GM18951 (cell line): ENCODE measurements around the gene CDKN2B-AS1.

Experiments used
- POLR2A ChIP-seq: IDR thresholded peaks from 4 replicates; pipeline ENCODE4 v1.6.1; 2011; ENCODE audit warnings: mild to moderate bottlenecking; ENCODE audit not compliant: insufficient read length, insufficient read depth; ENCODE audit errors: extremely low read depth
- in situ Hi-C: fragments of 300-500 bp; cut with MboI; formaldehyde crosslinking; loops from one replicate; pipeline ENCODE4 v1.12.0; 2022; ENCODE audit warnings: low sequenced_read_pairs, mixed read lengths, inconsistent platforms; ENCODE audit not compliant: unreplicated experiment

Gene CDKN2B-AS1

DNA sequence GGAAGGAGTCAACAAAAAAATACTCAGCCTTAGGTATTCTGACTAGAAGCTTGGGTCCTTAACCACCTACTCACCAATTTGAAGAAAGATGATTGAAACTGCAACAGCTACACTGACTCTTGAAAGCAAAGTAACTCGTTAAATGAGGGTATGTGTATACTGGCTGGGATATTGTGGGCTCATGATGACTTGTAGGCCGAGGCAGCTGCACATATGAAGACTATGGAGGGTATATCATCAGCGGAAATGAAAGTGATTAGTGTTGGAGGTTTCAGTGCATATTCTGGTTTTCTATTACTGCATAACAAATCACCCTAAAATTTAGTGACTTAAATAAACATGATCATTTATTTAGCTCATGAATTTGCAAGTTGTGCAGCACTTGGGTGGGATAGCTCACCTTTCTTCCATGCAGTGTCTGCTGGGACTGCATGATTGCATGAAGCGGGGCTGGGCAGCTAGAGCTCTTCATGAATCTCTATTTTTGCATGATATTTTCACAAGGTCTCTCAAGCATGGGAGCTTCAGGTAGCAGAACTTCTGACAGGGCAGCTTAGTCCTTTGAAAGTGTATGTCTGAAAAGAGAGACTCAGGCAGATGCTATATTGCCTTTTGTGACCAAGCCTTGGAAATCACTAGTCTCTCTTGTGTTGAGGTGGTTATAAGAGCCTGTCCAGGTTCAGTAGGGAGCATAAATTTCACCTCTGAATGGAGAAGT, 110.6 kb downstream of the CDKN2B-AS1 start:
- no peak for TF ChIP-seq POLR2A
- in situ Hi-C loops = no loop called here

DNA sequence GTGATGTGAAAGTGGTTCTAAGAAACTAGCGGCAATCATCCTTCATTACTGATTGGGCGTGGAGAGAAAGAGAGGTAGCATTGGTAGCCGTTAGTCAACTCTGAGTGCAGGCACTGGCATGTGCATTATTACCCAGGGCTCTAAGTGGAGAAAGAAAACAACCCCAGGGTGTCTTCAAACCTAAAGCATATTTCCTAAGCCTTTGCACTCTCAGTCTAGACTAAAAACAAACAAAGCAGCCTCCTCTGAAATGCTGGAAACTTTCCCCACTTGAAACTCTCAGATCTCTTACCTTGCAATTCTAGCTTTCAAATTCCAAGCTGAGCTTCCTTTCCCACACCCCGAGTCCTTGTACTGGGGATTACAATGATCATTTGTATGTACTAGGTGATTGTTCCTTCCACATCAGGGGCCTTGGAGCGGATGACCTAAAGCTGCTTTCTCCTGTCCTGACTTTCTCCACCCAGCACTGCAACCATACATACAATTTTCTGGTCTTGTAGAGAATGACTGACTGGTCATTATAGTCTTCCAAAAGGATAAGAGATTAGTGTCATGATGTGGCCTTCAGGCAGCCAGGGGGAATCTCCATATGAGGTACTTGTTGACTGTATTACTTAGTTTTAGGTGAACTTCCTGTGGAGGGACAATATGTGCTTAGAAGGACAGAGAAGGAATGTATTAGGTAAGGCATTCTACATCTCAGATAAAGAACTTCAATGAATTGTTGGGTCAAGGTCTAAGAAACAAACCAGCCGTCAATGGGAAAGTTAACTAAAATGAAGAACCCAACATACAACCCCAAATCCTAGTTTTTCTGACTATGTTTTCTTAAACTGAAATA, 112.8 kb downstream of the CDKN2B-AS1 start:
- no peak for TF ChIP-seq POLR2A
- in situ Hi-C loops = no loop called here

DNA sequence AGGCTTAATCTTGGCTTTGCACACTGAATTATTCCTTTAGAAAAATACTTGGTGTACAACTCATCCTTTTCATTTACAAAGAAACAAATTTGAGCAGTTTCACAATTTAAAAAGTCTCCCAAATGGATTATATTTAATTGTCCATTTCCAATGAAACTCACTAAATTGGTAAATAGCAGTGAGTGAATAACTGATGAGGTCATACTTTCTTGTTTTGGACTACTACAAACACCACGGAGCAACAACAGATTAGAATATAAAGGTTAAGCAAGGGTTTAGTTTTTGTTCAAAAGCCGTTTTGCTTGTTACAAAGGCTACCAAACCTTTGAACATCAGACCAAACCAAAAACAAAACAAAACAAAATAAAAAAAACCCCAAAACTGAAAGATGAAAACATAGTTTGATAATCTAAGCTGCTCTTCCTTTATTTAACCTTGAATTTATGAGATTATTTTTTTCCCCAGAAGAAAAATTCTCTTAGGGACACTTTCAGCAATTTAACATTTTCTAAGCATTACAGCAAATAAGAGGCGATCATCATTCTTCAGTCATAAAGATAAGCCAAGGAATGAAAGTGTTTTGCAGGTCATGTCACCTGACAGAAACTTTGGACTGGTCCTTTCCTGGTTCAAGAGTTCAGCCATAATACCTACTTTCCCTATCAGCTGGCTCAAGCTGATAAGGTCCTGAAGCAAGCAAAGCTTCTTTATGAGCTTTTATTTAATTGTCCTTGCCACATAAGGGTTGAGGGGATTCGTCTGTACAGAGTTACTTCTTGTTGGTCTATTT, 114.2 kb downstream of the CDKN2B-AS1 start:
- no peak for TF ChIP-seq POLR2A
- in situ Hi-C loops = no loop called here

DNA sequence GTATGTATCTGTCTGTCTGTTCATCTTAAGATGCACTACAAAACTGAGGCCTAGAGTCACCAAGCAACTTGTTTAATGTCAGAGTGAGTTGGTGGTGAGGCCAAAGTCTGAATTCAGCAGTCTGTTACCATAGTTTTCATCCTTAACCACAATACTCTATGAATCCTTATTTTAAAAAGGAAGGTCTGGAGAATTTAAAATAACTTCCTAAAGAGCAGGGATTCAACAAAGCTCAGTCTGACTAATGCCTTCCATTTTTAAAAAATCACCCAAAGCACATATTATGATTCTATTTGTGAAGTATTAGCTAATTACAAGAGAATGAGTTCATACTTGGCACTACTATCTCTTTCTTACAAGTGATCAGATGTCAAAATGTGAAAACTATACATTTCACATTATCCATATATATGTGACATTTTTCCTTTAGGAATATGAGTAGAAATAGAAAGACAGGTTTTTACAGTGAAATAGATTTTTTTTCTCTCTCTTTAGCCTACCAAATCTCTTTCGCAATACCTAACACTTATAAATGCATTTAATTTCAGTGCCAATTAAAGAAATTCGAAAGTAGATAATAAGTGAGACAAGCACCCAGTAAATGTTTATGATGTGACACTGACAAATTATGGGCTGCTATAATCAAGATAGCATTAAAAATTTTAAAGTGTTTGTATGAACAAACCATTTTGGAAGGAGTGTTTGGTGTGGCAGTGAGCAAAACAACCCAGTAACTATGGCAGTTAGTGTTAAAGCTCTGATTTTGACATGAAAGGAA, 116.8 kb downstream of the CDKN2B-AS1 start:
- TF ChIP-seq POLR2A = no peak
- in situ Hi-C loops = no loop called here

DNA sequence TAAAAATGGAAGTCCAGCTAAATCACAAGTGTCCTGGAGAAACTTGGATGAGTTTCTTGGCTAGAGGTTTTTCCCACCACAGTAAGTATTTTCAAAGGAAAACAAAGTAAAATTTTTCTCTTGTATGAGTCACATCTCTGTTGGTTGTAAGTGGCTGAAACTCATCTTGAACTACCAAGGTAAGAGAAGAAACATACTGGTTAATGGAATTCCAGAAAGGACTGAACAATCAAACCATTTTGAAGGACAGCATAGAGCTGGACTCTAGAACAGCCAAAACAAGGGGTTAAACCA, 117.3 kb downstream of the CDKN2B-AS1 start:
- in situ Hi-C loops = no loop called here
- no peak for TF ChIP-seq POLR2A

DNA sequence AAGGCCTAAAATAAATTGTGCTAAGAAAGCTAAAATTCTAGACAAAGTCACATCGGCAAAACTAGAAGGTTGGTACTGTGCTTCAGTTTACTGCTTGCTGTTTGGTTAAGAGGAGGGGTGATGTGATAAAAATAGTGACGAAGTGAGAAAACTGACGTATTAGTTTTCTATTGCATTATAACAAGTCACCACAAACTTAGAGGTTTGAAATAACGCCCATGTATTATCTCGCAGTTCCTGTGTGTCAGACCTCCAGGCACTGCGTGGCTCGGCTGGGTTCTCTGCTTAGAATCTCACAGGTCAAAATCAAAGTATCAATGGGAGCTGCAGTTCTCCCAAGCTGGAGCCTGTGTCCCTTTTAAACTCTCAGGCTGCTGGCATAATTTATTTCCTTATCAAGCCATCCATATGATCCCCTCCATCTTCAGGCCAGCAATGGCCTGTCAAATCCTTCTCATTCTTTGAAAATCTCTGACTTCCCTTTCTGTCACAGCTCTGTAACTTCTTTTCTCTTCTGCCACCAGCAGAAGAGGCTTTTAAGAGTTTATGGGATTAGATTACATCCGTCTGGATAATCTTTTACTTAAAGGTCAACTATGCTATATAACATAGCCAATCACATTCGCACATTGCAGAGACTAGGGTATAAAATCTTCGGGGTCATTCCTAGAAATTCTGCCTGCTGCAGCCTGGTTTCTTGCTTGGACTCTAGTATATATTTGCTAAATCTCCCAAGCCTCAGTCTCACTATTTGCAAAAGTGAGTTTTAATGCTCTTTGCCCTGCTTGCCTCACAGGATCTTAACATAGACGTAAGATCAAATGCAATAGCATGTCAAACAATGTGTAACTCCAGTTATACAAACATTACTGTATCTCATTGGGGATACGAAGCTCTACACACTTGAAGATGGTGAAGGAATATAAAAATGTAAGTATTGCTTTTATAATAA, 118.6 kb downstream of the CDKN2B-AS1 start:
- in situ Hi-C loops = no loop called here
- TF ChIP-seq POLR2A = no peak

DNA sequence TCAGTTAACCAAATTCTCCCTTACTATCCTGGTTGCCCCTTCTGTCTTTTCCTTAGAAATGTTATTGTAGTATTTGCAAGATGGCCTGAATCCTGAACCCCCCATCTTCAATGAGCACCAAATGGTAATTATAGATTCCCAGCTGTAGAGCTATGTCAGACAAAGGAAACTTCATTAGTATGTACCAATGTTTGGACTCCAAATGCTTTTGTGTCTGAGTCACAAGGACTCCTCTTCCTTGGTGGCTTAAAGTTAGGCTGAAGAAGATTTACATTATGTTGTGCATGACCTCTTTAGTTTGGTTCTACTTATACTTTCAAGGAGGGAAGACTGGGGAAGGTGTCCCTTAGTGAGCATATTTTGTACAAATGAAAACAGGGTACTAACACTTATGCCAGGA, 120.4 kb downstream of the CDKN2B-AS1 start:
- TF ChIP-seq POLR2A = no peak
- in situ Hi-C loops = no loop called here

DNA sequence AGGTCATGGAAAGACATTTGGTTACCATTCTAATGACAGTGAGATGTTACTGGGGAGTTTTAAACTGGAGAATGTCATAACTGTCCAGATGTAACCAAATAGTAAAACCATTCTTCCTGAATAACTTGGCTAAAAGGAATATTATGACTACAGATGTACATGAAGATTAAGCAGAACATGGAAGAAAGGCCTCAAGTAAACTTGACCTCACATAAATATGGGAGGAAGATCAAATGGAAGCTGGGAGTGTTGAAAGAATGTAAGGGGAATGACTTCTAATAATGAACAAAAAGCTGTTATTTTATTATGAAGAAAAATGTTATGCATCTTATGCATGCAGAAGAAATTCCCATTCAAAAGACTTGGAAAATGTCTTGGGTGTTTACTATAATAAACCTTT, 122.2 kb downstream of the CDKN2B-AS1 start:
- in situ Hi-C loops = no loop called here
- TF ChIP-seq POLR2A = no peak

DNA sequence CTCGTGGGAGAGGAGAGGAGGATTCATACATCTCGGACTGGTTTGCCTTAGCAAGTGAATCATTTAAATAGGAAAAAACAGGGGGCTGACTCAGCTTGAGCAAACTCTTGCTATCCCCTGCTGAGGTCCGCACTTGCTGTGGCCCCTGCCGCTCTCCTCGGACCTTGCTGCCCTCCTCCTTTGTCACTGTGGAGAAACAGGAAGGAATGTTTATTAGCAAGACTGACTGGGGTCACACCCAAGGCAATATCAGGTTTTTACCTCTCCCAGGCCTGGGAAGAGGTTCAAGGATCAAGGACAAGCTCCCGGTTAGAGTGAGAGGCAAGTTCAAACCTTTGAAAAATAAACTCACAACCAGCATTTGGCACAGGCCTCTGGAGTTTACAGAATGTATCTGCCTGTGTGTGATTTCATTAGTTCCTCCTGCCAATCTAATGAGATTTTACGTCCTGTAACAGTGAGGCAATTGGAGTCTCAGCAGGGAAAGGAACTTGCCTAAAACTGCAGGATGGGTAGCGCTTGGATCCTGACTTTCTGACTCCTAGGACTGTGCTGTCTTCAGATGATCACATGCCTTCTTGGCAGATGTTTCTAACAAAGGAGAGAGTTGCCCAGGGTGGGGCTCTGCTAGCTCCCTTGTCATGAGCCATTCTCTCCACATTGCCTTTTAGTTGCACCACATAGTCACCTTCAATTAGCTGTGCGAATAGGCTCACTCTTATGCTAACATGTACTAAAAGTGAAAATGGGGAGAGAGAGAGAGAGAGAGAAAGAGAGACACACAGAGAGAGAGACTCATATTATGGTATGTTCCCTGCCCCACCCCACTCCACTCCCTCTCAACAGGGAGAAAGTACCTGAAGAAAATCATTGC, 123.2 kb downstream of the CDKN2B-AS1 start:
- in situ Hi-C loops = no loop called here
- TF ChIP-seq POLR2A = no peak

DNA sequence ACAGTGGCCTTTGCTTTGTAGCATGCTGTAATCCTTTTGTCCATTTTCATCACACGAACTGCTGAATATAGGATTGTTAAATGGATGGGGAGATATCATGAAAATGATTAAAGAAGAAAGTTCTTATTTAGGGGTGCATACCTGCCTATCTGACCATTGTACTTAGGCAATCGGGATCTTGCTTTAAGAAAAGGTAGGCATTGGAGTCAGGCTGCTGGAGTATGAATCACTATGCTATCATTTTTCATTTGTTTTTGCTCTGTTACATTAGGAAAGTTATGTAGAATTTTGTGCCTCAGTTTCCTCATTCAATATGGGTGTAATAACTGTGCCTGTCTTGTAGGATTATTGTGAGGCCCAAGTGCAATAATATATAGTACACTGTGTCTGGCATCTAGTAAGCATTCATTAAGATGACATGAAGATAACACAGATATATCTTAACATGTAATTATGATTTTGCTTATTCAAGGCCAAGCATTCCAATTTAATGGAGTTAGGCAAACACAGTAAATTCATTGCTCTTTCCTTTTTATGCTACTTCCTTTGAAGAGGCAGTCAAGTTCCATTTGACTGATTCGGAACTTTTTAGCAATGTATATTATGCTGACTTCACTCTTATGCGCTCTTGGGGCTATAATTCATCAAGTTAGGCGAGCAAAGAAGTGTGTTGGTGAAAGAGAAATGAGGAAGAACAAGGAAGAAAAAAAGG, 124.4 kb downstream of the CDKN2B-AS1 start:
- TF ChIP-seq POLR2A = no peak
- in situ Hi-C loops = no loop called here
